Measurements from ENCODE around the gene QARS1.

- TF ChIP-seq CTCF (conservative IDR thresholded peaks at IDR 0.05): no peak
- no peak for TF ChIP-seq ZFX (IDR thresholded peaks at IDR 0.05)
Measured at GRCh38 chr3:49124991-49125670, 20.6 kb upstream of the QARS1 start.

Measured in C4-2B (cell line).